B cell (primary cell): ENCODE results near the gene CREG1. TPM values are rescaled to one million over a fixed set of nuclear protein-coding genes. Genes with fewer than 3 reads are reported as not detected.

Source experiments
- ATAC-seq: fragments of 200-7000 bp; cut with Tn5 transposase; one replicate; pipeline ENCODE4 v1.10.0; 2021; ENCODE audit warnings: low read depth, mild to moderate bottlenecking, moderate number of reproducible peaks, moderate library complexity
- CTCF ChIA-PET: fragments of 350-600 bp; sonication (Branson Sonifier 250); formaldehyde crosslinking; loops from one replicate; lab custom pipeline; 2021; ENCODE audit warnings: antibody characterized with exemption, inconsistent platforms; lab: Charles Lee
- POLR2A ChIA-PET: fragments of 350-600 bp; sonication (Branson Sonifier 250); formaldehyde crosslinking; loops from one replicate; lab custom pipeline; 2021; ENCODE audit warnings: antibody characterized with exemption; lab: Charles Lee
- DNase-seq: peaks from one replicate; pipeline ENCODE4 v3.0.0; 2013
- H2AFZ ChIP-seq: 2 replicates; pipeline ENCODE4 v1.6.1; 2012; ENCODE audit warnings: mild to moderate bottlenecking, low read depth, low read length; ENCODE audit not compliant: insufficient read depth, poor library complexity, severe bottlenecking
- H3K27ac ChIP-seq, 2 donors: 1 replicate in 1 of 2; 2 replicates in 1 of 2; pipeline ENCODE4 v1.5.1; 2012 to 2013; ENCODE audit warnings: low read length in 2 of 2, mild to moderate bottlenecking in 2 of 2, moderate library complexity in 1 of 2
- H3K27me3 ChIP-seq, 4 experiments: fragments of 200-600 bp in 1 of 4; sonication (generic) in 1 of 4; replicated peaks in 1 of 4; 1 replicate in 2 of 4; 2 replicates in 2 of 4; pipeline versions ENCODE4 v1.6.1 to v1.7.0; 2013 to 2016; ENCODE audit warnings: low read length in 3 of 4, mild to moderate bottlenecking in 2 of 4, mixed read lengths in 1 of 4, moderate library complexity in 1 of 4; ENCODE audit not compliant: insufficient read depth in 4 of 4, control insufficient read depth in 3 of 4; ENCODE audit errors: control extremely low read depth in 1 of 4
- H3K36me3 ChIP-seq, 2 experiments: replicated peaks in 1 of 2; 1 replicate in 1 of 2; 2 replicates in 1 of 2; pipeline versions ENCODE4 v1.6.1 to v1.7.1; 2013; ENCODE audit warnings: low read length in 1 of 2; ENCODE audit not compliant: insufficient read depth in 2 of 2, control insufficient read depth in 1 of 2; ENCODE audit errors: control extremely low read depth in 1 of 2, extremely low read depth in 1 of 2
- H3K4me1 ChIP-seq, 2 donors: fragments of 200-600 bp in 1 of 2; sonication (generic) in 1 of 2; 1 replicate in 1 of 2; 2 replicates in 1 of 2; pipeline versions ENCODE4 v1.5.1 to v1.6.1; 2013 to 2017; ENCODE audit warnings: low read length in 2 of 2; ENCODE audit not compliant: control insufficient read depth in 2 of 2, insufficient read depth in 2 of 2
- H3K4me2 ChIP-seq: replicated peaks from 2 replicates; pipeline ENCODE3; 2012; ENCODE audit warnings: mild to moderate bottlenecking, low read depth, low read length; ENCODE audit not compliant: poor library complexity, severe bottlenecking
- H3K4me3 ChIP-seq, 5 experiments: fragments of 200-600 bp in 1 of 5; sonication (generic) in 1 of 5; 1 replicate in 3 of 5; 2 replicates in 2 of 5; pipeline versions ENCODE4 v1.5.1 to v1.7.0; 2011 to 2016; ENCODE audit warnings: low read length in 4 of 5, mild to moderate bottlenecking in 4 of 5, low read depth in 2 of 5, control low read depth in 1 of 5, moderate library complexity in 1 of 5; ENCODE audit not compliant: insufficient read depth in 1 of 5; ENCODE audit errors: control extremely low read depth in 1 of 5, extremely low read depth in 1 of 5
- H3K79me2 ChIP-seq: fragments of 200-600 bp; sonication (generic); one replicate; pipeline ENCODE4 v1.6.0; 2016; ENCODE audit warnings: low read length; ENCODE audit not compliant: control insufficient read depth, insufficient read depth
- H3K9ac ChIP-seq: fragments of 200-600 bp; sonication (generic); 2 replicates; pipeline ENCODE4 v1.6.1; 2017; ENCODE audit warnings: mild to moderate bottlenecking, low read length, moderate library complexity
- H3K9me3 ChIP-seq, 3 donors: one replicate each; pipeline versions ENCODE4 v1.6.1 to v1.7.1; 2013; ENCODE audit warnings: low read length in 2 of 3; ENCODE audit not compliant: control insufficient read depth in 2 of 3, insufficient read depth in 1 of 3; ENCODE audit errors: control extremely low read depth in 1 of 3
- H4K20me1 ChIP-seq: 2 replicates; pipeline ENCODE4 v1.6.0; 2012; ENCODE audit warnings: mild to moderate bottlenecking, low read length; ENCODE audit not compliant: insufficient read depth, control insufficient read depth, poor library complexity, severe bottlenecking
- H3K27ac Mint-ChIP-seq: one replicate; pipeline ENCODE4 v1.8.0; 2021; ENCODE audit warnings: mixed read lengths
- H3K27me3 Mint-ChIP-seq: one replicate; pipeline ENCODE4 v1.8.0; 2021; ENCODE audit warnings: mixed read lengths
- H3K4me1 Mint-ChIP-seq: one replicate; pipeline ENCODE4 v1.8.0; 2021; ENCODE audit warnings: mixed read lengths
- H3K4me3 Mint-ChIP-seq: one replicate; pipeline ENCODE4 v1.8.0; 2021; ENCODE audit warnings: mixed read lengths
- H3K9me3 Mint-ChIP-seq: one replicate; pipeline ENCODE4 v1.8.0; 2022; ENCODE audit warnings: mixed read lengths; ENCODE audit not compliant: insufficient read depth
- EZH2 ChIP-seq: IDR thresholded peaks from 2 replicates; pipeline ENCODE4 v1.6.1; 2012; ENCODE audit warnings: borderline replicate concordance, low read depth, mild to moderate bottlenecking, moderate library complexity, low read length; ENCODE audit not compliant: insufficient read depth, poor library complexity, severe bottlenecking
- WGBS: methylation state at CpG from one replicate; pipeline ENCODE4 v1.1.5; 2013; ENCODE audit warnings: missing lambda C conversion rate; ENCODE audit not compliant: insufficient coverage; 5-methylcytosine and 5-hydroxymethylcytosine counted together
- intact Hi-C: fragments of 100-400 bp; cut with micrococcal nuclease; formaldehyde crosslinking; loops from one replicate; pipeline ENCODE4 v1.10.0; 2022
- polyA plus RNA-seq: library from polyadenylated mRNA; depleted of rRNA; stranded (reverse); fragments of >200 nt; gene quantifications from 2 replicates; pipeline ENCODE4 v1.2.3, GENCODE V29; 2012
- total RNA-seq, 2 donors: library from RNA; stranded (reverse); fragments of 120-200 nt in 1 of 2; gene quantifications; 1 replicate in 1 of 2; 2 replicates in 1 of 2; pipeline versions ENCODE4 v1.2.3 to v1.2.4, GENCODE V29; 2013 to 2022
- TF ChIP-seq, protein P1 (sequence below): fragments of 200-600 bp; IDR thresholded peaks from one replicate; pipeline ENCODE4 v1.8.0; 2022; ENCODE audit warnings: antibody characterized with exemption, mild to moderate bottlenecking

CREG1 gene
- total and polyA plus RNA-seq, 2 donors (not counting 1 experiment from before 2014, with no cell fraction given) = 7.5 to 8.4 TPM

DNA sequence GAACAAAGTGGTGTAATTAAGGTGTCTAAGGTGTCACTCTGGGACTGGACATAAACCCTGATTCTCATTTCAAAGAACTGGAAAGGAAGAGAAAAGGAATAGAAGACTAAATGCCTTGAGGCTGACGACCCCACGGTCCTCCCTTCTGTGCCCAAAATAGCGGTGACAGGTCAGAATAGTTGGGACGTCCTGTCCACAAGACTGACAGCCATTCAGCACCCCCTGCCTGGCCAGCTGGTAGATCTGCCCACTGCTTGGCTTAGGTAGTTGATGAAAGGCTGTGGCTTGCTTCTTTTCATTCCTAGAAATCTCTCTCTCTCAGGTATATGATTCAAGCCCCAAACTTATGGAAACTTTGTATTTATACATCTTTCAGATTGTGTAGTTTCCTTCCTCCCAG is 26.4 kb upstream of the CREG1 start:
- CTCF ChIA-PET = no interaction called here
- 95% methylated on average over 4 of the region's 4 CpGs for WGBS
- no peak overlapping the region for H3K9ac ChIP-seq
- no peaks in the 10 kb centered on the region for H3K4me1 ChIP-seq
- H3K79me2 ChIP-seq = no peaks in the 10 kb centered on the region
- H4K20me1 ChIP-seq = no peaks in the 10 kb centered on the region
- Mint-ChIP-seq H3K4me1 (no peaks in the 10 kb centered on the region), H3K4me3 (no peak overlapping the region), H3K27me3 (no peaks in the 10 kb centered on the region), H3K9me3 (no peaks in the 10 kb centered on the region), H3K27ac (no peak overlapping the region)
- DNase-seq (no peak), ATAC-seq (no peak)
- H2AFZ ChIP-seq = no peak overlapping the region
- H3K4me2 ChIP-seq = no peak overlapping the region
- TF ChIP-seq, protein P1, sequence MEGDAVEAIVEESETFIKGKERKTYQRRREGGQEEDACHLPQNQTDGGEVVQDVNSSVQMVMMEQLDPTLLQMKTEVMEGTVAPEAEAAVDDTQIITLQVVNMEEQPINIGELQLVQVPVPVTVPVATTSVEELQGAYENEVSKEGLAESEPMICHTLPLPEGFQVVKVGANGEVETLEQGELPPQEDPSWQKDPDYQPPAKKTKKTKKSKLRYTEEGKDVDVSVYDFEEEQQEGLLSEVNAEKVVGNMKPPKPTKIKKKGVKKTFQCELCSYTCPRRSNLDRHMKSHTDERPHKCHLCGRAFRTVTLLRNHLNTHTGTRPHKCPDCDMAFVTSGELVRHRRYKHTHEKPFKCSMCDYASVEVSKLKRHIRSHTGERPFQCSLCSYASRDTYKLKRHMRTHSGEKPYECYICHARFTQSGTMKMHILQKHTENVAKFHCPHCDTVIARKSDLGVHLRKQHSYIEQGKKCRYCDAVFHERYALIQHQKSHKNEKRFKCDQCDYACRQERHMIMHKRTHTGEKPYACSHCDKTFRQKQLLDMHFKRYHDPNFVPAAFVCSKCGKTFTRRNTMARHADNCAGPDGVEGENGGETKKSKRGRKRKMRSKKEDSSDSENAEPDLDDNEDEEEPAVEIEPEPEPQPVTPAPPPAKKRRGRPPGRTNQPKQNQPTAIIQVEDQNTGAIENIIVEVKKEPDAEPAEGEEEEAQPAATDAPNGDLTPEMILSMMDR = no peak
- TF ChIP-seq EZH2 = no peak
- H3K36me3 ChIP-seq = no peaks in the 10 kb centered on the region
- H3K27ac ChIP-seq = no peak overlapping the region
- intact Hi-C loops = no loop called here
- POLR2A ChIA-PET = no interaction called here
- no peaks in the 10 kb centered on the region for H3K27me3 ChIP-seq
- H3K4me3 ChIP-seq = no peak overlapping the region
- peaks cover 0 to 5% (median 0%) of the 10 kb centered on the region in 3 donors for H3K9me3 ChIP-seq

DNA sequence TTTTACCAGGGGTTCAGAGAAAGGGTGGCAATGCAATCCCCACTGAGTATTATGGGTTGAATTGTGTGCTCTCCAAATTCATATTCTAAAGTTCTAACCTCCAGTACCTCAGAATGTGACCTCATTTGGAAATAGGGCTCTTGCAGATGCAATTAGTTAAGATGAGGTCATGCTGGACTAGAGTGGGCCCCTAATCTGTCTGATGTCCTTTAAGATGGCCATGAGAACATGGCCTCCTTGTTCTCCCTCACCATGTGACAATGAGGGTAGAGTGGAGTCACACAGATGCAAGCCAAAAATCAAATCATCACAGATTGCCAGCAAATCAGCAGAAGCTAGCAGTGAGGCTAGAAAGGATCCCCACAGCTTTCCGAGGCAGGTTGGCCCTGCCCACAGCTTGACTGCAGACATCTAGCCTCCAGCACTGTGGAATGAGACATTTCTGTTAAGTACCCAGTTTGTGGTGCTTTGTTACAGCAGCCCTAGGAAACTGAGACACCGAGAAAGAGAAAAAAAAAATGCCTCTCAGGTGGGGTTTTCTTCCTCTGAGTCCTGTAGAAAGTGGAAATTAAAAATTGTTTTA is 25.5 kb upstream of the CREG1 start:
- POLR2A ChIA-PET = no interaction called here
- CTCF ChIA-PET = interaction anchor here (0.8 kb wide), 1 partner anchor 54 kb away, joined by 3 read pairs; no protein-coding TSS in a partner anchor
- 100% methylated on average over 1 of the region's 2 CpGs for WGBS

More for the DNA sequence above, 25.5 kb upstream of the CREG1 start:
- H3K27me3 Mint-ChIP-seq = no peaks in the 10 kb centered on the region
- no peak overlapping the region for H3K9ac ChIP-seq
- DNase-seq (no peak), ATAC-seq (no peak)
- TF ChIP-seq, protein P1 = no peak
- no peak for TF ChIP-seq EZH2
- no peaks in the 10 kb centered on the region for H3K4me1 Mint-ChIP-seq
- H3K9me3 ChIP-seq = peaks cover 0 to 5% (median 0%) of the 10 kb centered on the region in 3 donors
- H3K27me3 ChIP-seq = no peaks in the 10 kb centered on the region
- H4K20me1 ChIP-seq = no peaks in the 10 kb centered on the region
- H3K9me3 Mint-ChIP-seq = no peaks in the 10 kb centered on the region
- intact Hi-C loops = no loop called here
- H3K4me3 Mint-ChIP-seq = no peak overlapping the region
- no peaks in the 10 kb centered on the region for H3K36me3 ChIP-seq
- no peaks in the 10 kb centered on the region for H3K4me1 ChIP-seq
- H2AFZ ChIP-seq = no peak overlapping the region
- H3K79me2 ChIP-seq = no peaks in the 10 kb centered on the region
- no peak overlapping the region for H3K4me2 ChIP-seq
- no peak overlapping the region for H3K27ac Mint-ChIP-seq
- no peak overlapping the region for H3K27ac ChIP-seq
- H3K4me3 ChIP-seq = no peak overlapping the region
